COLO829 (cell line): ENCODE data around the gene IFT22.
"Not testable (repeated sequence)": the region's sequence is repeated elsewhere in the genome, so short reads cannot be mapped to it uniquely, and the experiment has no call there.

Experiments
- DNase-seq: peaks from one replicate; pipeline ENCODE4 v3.0.0; 2012; ENCODE audit warnings: low spot score

The IFT22 gene

GRCh38 chr7:101321491-101322401, at the start of gene IFT22:
IFT22 (minus strand) TSS chr7:101321812; CDS start chr7:101321709, 103 bp downstream.
- peak; percentile 90 for DNase-seq

GRCh38 chr7:101370836-101371235, 49.2 kb upstream of the IFT22 start:
- no peak for DNase-seq

GRCh38 chr7:101368422-101369165, 47.0 kb upstream of the IFT22 start:
- DNase-seq: no peak

GRCh38 chr7:101367676-101368075, 46.1 kb upstream of the IFT22 start:
- no peak for DNase-seq

GRCh38 chr7:101365956-101366355, 44.3 kb upstream of the IFT22 start:
- DNase-seq: no peak

GRCh38 chr7:101363734-101364374, 42.2 kb upstream of the IFT22 start:
- DNase-seq: peak; percentile 63

- DNase-seq: no peak
These were observed 41.7 kb upstream of the IFT22 start for GRCh38 chr7:101363196-101363733.

GRCh38 chr7:101362334-101363195, 41.0 kb upstream of the IFT22 start, which contains the start of gene COL26A1:
COL26A1 (plus strand) TSS chr7:101362875; CDS start chr7:101363033, 158 bp downstream.
- DNase-seq: no peak

GRCh38 chr7:101357433-101357832, 35.8 kb upstream of the IFT22 start:
- no peak for DNase-seq

- DNase-seq: no peak
These were observed 31.3 kb upstream of the IFT22 start for GRCh38 chr7:101352920-101353308.

GRCh38 chr7:101349300-101349699, 27.7 kb upstream of the IFT22 start:
- DNase-seq: not testable (repeated sequence)

GRCh38 chr7:101348456-101349067, 26.9 kb upstream of the IFT22 start:
- not testable (repeated sequence) for DNase-seq

GRCh38 chr7:101347477-101347876, 25.9 kb upstream of the IFT22 start:
- DNase-seq: no peak

GRCh38 chr7:101342892-101343291, 21.3 kb upstream of the IFT22 start:
- no peak for DNase-seq

GRCh38 chr7:101340379-101340778, 18.8 kb upstream of the IFT22 start:
- no peak for DNase-seq

GRCh38 chr7:101333912-101334311, 12.3 kb upstream of the IFT22 start:
- no peak for DNase-seq

GRCh38 chr7:101332026-101332425, 10.4 kb upstream of the IFT22 start:
- DNase-seq: no peak

GRCh38 chr7:101330011-101330484, 8.4 kb upstream of the IFT22 start:
- no peak for DNase-seq

GRCh38 chr7:101328159-101328558, 6.5 kb upstream of the IFT22 start:
- no peak for DNase-seq

- no peak for DNase-seq
These were observed 2.2 kb downstream of the IFT22 start for GRCh38 chr7:101319401-101319800.

GRCh38 chr7:101315336-101315735, 6.3 kb downstream of the IFT22 start:
- peak; percentile 62 for DNase-seq
